KMS-11 (cell line): Measurements from ENCODE around the gene ACVR1C.

Experiments
- H2AFZ ChIP-seq: fragments of 200-600 bp; sonication (generic); 2 replicates; pipeline ENCODE4 v1.6.1; 2016; ENCODE audit warnings: antibody characterized with exemption, mixed run types, low read depth
- H3K27ac ChIP-seq: fragments of 200-600 bp; sonication (generic); 2 replicates; pipeline ENCODE4 v1.6.1; 2016; ENCODE audit warnings: mild to moderate bottlenecking, mixed run types
- H3K27me3 ChIP-seq: fragments of 200-600 bp; sonication (generic); 2 replicates; pipeline ENCODE4 v1.6.1; 2017; ENCODE audit warnings: mild to moderate bottlenecking, low read depth, mixed run types, moderate library complexity; ENCODE audit not compliant: insufficient read depth
- H3K36me3 ChIP-seq: fragments of 200-600 bp; sonication (generic); 2 replicates; pipeline ENCODE4 v1.6.1; 2017; ENCODE audit warnings: mild to moderate bottlenecking, mixed run types; ENCODE audit not compliant: insufficient read depth
- H3K4me1 ChIP-seq: fragments of 200-600 bp; sonication (generic); 2 replicates; pipeline ENCODE4 v1.6.1; 2016; ENCODE audit warnings: mild to moderate bottlenecking, low read depth, mixed run types; ENCODE audit not compliant: poor library complexity, severe bottlenecking
- H3K4me2 ChIP-seq: fragments of 200-600 bp; sonication (generic); 2 replicates; pipeline ENCODE4 v1.7.0; 2016; ENCODE audit warnings: mild to moderate bottlenecking, mixed run types
- H3K4me3 ChIP-seq: fragments of 200-600 bp; sonication (generic); IDR thresholded peaks from 2 replicates; pipeline ENCODE4 v1.6.1; 2017; ENCODE audit warnings: low read depth, low read length, mixed read lengths; ENCODE audit not compliant: insufficient read depth
- H3K79me2 ChIP-seq: fragments of 200-600 bp; sonication (generic); 2 replicates; pipeline ENCODE4 v1.6.1; 2016; ENCODE audit warnings: low read depth, mixed run types; ENCODE audit not compliant: insufficient read depth
- H3K9ac ChIP-seq: fragments of 200-600 bp; sonication (generic); 2 replicates; pipeline ENCODE4 v1.6.1; 2016; ENCODE audit warnings: mild to moderate bottlenecking, mixed run types
- H4K20me1 ChIP-seq: fragments of 200-600 bp; sonication (generic); 2 replicates; pipeline ENCODE4 v1.6.1; 2016; ENCODE audit warnings: mild to moderate bottlenecking, mixed run types; ENCODE audit not compliant: insufficient read depth
- TF ChIP-seq, protein P1 (sequence below): fragments of 200-600 bp; sonication (generic); conservative IDR thresholded peaks from 2 replicates; pipeline ENCODE4 v1.6.1; 2017; ENCODE audit warnings: low read depth, mild to moderate bottlenecking, antibody characterized with exemption, low read length, moderate library complexity, mixed read lengths

ACVR1C gene

DNA sequence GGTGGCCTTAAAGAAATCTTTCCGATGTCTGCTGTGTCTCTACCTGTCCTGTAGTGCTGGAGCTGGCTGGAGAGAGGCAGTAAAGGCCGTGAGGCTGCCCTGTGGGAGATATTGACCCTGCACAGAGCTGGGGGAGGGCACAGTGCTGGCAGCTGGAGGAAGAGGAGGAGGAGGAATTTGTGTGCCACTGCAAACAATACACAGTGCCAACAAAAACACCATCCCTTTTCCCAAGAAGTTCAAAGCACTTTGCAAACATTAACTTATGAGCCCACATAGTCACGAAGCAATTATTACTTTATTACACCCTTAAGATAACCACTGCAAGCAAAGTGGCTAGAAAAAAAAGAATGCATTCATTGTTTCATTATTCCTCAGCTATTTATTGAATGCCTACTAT is 139.8 kb downstream of the ACVR1C start:
- no peak overlapping the region for H3K4me2 ChIP-seq
- no peak overlapping the region for H3K27ac ChIP-seq

DNA sequence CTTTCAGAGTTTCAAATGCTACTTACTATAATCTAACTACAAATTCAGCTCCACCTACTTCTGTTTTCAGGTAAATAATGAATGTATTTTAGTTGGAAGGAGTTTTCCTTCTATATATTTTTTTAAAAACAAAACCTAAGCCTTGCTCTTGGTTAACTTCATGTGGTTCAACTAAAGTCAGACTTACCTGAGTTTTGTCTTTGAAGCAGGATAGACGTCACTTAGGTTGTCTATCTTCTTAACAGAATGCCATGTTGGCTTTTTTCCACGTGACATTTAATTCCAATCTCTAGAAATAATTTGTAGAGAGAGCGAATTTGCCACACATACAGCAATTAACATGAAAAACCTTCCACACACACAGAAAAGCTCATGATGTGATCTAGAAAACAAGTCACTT is 140.9 kb downstream of the ACVR1C start:
- Histone ChIP-seq H3K36me3 (no peaks in the 10 kb centered on the region), H3K9ac (no peak overlapping the region), H2AFZ (no peak overlapping the region), H3K27me3 (no peaks in the 10 kb centered on the region), H3K4me3 (no peak overlapping the region), H3K4me1 (peaks cover 27% of the 10 kb centered on the region), H4K20me1 (no peaks in the 10 kb centered on the region), H3K4me2 (no peak overlapping the region), H3K27ac (no peak overlapping the region), H3K79me2 (no peaks in the 10 kb centered on the region)
- TF ChIP-seq, protein P1, sequence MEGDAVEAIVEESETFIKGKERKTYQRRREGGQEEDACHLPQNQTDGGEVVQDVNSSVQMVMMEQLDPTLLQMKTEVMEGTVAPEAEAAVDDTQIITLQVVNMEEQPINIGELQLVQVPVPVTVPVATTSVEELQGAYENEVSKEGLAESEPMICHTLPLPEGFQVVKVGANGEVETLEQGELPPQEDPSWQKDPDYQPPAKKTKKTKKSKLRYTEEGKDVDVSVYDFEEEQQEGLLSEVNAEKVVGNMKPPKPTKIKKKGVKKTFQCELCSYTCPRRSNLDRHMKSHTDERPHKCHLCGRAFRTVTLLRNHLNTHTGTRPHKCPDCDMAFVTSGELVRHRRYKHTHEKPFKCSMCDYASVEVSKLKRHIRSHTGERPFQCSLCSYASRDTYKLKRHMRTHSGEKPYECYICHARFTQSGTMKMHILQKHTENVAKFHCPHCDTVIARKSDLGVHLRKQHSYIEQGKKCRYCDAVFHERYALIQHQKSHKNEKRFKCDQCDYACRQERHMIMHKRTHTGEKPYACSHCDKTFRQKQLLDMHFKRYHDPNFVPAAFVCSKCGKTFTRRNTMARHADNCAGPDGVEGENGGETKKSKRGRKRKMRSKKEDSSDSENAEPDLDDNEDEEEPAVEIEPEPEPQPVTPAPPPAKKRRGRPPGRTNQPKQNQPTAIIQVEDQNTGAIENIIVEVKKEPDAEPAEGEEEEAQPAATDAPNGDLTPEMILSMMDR = no peak

More for the DNA sequence above, 139.8 kb downstream of the ACVR1C start:
- no peak overlapping the region for H3K9ac ChIP-seq
- H3K79me2 ChIP-seq = no peaks in the 10 kb centered on the region
- no peaks in the 10 kb centered on the region for H3K27me3 ChIP-seq
- TF ChIP-seq, protein P1 = no peak
- H3K4me3 ChIP-seq = no peak overlapping the region
- H2AFZ ChIP-seq = no peak overlapping the region
- H3K36me3 ChIP-seq = no peaks in the 10 kb centered on the region
- peaks cover 27% of the 10 kb centered on the region for H3K4me1 ChIP-seq
- no peaks in the 10 kb centered on the region for H4K20me1 ChIP-seq

DNA sequence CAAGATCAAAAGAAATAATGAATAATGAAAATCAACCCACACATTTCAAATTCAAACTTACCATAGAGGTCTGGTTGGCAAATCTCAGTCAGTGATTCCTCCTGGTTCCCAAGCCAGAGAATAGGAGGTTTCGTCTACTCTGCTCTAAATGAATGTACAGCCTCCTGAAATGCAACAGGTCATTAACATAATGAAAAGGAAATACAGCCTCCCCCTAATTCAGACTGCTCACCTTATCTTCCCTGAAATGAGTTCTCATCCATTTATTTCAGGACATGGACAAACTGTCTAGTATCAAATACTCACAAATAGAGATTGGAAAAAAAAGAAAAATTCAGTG is 141.4 kb downstream of the ACVR1C start:
- TF ChIP-seq, protein P1 = no peak
- Histone ChIP-seq H3K27ac (no peak overlapping the region), H3K4me2 (no peak overlapping the region), H3K36me3 (no peaks in the 10 kb centered on the region), H3K27me3 (no peaks in the 10 kb centered on the region), H3K79me2 (no peaks in the 10 kb centered on the region), H3K4me3 (no peak overlapping the region), H2AFZ (no peak overlapping the region), H3K4me1 (peaks cover 23% of the 10 kb centered on the region), H3K9ac (no peak overlapping the region), H4K20me1 (no peaks in the 10 kb centered on the region)

DNA sequence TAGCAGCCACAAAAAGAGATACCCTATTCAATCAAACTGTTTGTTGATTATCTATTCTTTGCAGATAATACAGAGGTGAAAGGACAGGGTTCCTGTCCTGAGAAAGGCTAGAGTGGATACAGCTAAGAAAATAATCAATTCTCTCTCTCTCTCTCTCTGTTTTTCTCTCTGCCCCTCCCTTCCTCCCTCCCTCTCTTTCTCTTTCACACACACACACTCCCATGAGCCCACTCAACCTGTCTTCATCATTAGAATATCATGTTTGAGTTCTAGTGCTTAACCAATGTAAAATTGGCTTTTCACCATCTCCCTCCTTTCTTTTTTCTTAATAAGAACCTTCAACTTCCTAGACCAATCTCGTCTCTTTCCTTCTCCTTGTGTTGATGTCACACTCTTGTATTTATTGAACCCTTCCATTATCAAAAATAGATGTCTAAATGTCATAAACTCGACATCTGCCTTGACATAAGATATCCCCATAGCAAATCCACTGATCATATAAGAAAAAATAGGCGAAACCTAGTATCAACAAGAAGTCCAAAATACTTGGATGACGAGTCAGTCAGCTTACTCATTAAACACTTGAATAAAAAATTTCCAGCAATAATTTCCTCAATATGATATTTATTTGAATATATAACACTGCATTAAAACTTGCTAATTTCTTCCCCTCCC is 141.9 kb downstream of the ACVR1C start:
- Histone ChIP-seq H4K20me1 (no peaks in the 10 kb centered on the region), H2AFZ (no peak overlapping the region), H3K4me2 (no peak overlapping the region), H3K4me1 (peaks cover 18% of the 10 kb centered on the region), H3K27ac (no peak overlapping the region), H3K9ac (no peak overlapping the region), H3K36me3 (no peaks in the 10 kb centered on the region), H3K79me2 (no peaks in the 10 kb centered on the region), H3K4me3 (no peak overlapping the region), H3K27me3 (no peaks in the 10 kb centered on the region)
- TF ChIP-seq, protein P1 = no peak
